Muscle layer of duodenum (tissue), 2 donors: ENCODE data around the gene MBNL2.
A peak's percentile ranks its signal among the peaks of the same experiment; 100 is the strongest.

Source experiments
- H3K27ac ChIP-seq: one replicate; pipeline ENCODE4 v1.7.0; 2013; ENCODE audit warnings: mild to moderate bottlenecking, low read length
- H3K27me3 ChIP-seq: one replicate; pipeline ENCODE4 v1.7.0; 2013; ENCODE audit warnings: low read depth, mild to moderate bottlenecking, control low read depth, low read length
- H3K36me3 ChIP-seq, 2 donors: one replicate each; pipeline ENCODE4 v1.7.0; 2013; ENCODE audit warnings: low read length in 2 of 2, control low read depth in 1 of 2, mild to moderate bottlenecking in 1 of 2; ENCODE audit not compliant: insufficient read depth in 2 of 2, control insufficient read depth in 1 of 2
- H3K4me1 ChIP-seq, 2 donors: one replicate each; pipeline ENCODE4 v1.7.0; 2013; ENCODE audit warnings: low read length in 2 of 2, mild to moderate bottlenecking in 2 of 2, control low read depth in 1 of 2, moderate library complexity in 1 of 2; ENCODE audit not compliant: insufficient read depth in 2 of 2, control insufficient read depth in 1 of 2
- H3K4me3 ChIP-seq, 2 donors: one replicate each; pipeline ENCODE4 v1.7.0; 2013; ENCODE audit warnings: low read length in 2 of 2, low read depth in 1 of 2, mild to moderate bottlenecking in 1 of 2
- H3K9me3 ChIP-seq, 2 donors: one replicate each; pipeline ENCODE4 v1.7.0; 2013; ENCODE audit warnings: low read length in 2 of 2, control low read depth in 1 of 2, mild to moderate bottlenecking in 1 of 2; ENCODE audit not compliant: control insufficient read depth in 1 of 2
- donor health status: healthy.

The MBNL2 gene

DNA sequence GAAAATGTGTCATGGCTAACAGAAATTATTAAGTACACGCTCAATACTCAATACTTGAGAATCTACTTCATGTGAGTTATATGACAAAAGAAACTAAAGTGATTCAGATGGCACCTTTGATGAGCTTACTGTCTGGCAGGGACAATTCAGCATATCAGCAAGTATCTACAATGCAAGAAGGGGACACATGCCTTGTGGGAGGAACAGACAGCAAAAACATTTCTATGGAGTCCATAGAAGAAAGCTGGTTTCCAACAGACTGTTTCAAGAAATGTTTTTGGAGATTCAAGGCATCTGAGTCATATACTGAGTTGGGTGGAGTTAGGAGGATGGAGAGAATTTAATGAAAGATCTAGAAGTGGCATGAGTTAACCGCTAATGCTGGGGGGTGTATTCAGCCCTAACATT is 54.7 kb downstream of the MBNL2 start:
- H3K4me1 ChIP-seq, result peaks cover 12 to 61% of the 10 kb centered on the region in 2 donors
- peak overlapping the region; percentile 2 for H3K27ac ChIP-seq
- no peak overlapping the region for H3K4me3 ChIP-seq
- no peaks in the 10 kb centered on the region for H3K27me3 ChIP-seq
- H3K9me3 ChIP-seq, result no peaks in the 10 kb centered on the region
- H3K36me3 ChIP-seq, result peaks cover 0 to 16% of the 10 kb centered on the region in 2 donors

DNA sequence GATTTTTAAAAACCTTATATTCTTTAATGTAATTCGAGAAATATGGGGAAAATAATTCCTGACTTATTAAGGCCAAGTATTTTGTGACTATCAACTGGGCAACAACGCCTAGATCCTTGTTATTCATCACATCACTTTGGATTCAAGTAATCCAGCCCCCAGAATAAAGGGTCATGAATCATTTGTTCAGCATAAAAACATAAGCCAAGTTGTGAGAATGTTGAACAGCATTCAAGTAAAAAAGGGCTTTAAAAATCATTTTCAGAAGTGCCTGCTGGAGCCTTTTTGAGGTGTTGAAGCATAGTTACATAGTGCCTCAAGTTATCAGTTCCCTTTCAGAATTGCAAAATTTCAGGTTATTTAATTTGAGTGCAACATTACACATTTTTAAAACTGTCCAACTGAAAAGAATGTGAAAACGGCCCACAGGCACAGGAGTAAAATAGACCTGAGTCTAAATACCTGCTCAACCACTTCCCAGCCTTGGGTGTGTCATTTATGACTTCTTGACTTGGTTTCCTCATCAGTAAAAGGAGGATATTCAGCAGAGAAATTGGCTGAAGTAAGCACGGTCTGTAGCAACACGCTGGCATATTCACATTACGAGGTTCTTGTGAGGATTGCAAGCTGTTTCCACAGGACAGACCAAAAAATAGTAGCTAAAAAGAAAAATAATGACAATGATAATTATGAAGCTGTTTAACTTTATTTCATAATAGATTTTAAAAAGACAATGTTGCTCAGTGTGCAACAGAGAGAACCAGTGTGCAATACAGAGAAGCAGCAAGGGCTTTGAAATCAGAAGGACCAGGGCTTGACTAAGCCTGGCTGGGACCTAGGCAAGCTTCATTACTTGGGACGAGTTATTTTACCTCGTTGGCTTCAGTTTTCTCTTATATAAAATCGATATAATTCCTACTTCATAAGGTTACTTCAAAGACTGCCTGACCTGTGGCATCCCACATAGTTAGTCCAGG is 56.6 kb downstream of the MBNL2 start:
- no peak overlapping the region for H3K4me3 ChIP-seq
- no peaks in the 10 kb centered on the region for H3K9me3 ChIP-seq
- peak overlapping the region; percentile 17 for H3K27ac ChIP-seq
- peaks cover 12 to 59% of the 10 kb centered on the region in 2 donors for H3K4me1 ChIP-seq
- peaks cover 0 to 16% of the 10 kb centered on the region in 2 donors for H3K36me3 ChIP-seq
- H3K27me3 ChIP-seq, result no peaks in the 10 kb centered on the region

DNA sequence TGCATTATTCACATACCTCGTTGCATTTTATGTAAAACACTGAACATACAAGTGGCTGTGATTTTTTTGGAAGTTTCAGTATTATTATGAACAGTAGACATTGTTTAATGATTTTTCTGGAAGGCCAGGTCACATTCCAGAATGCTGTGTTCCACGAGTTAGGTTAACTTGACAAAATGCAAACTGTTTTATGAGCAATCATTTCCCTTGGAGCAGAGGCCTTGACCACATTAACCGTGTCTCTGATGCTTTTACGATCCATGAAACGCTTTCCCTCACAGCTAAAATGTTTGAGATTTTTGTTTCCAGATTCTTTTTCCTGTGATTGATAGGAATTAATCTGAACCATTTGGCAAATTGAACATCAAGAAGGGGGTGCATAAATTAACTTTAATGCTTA is 57.8 kb downstream of the MBNL2 start:
- peaks cover 12 to 53% of the 10 kb centered on the region in 2 donors for H3K4me1 ChIP-seq
- H3K4me3 ChIP-seq, result no peak overlapping the region

DNA sequence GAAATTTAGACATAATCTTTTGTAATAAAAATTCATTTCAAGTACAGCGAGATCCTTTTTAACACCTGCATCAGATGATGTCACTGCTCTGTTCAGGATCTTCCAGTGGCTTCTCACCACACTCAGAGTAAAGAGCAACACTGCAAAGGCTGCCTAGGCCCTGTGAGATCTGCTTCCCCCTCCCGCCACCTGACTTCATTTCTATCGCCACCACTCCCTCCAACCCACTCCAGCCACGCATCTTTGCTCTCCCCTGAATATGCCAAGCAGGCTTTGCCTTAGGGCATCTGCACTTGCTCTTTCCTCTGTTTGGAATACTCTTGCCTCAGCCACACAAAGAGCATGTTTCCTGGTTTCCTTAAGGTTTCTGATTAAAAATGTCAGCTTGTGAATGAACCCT is 58.3 kb downstream of the MBNL2 start:
- no peaks in the 10 kb centered on the region for H3K27me3 ChIP-seq
- H3K9me3 ChIP-seq, result no peaks in the 10 kb centered on the region
- H3K4me1 ChIP-seq, result peaks cover 10 to 48% of the 10 kb centered on the region in 2 donors
- H3K27ac ChIP-seq, result peak overlapping the region; percentile 17
- H3K36me3 ChIP-seq, result peaks cover 0 to 16% of the 10 kb centered on the region in 2 donors
- no peak overlapping the region for H3K4me3 ChIP-seq

More for the DNA sequence above, 57.8 kb downstream of the MBNL2 start:
- H3K27ac ChIP-seq, result peak overlapping the region; percentile 17
- peaks cover 0 to 16% of the 10 kb centered on the region in 2 donors for H3K36me3 ChIP-seq
- H3K9me3 ChIP-seq, result no peaks in the 10 kb centered on the region
- no peaks in the 10 kb centered on the region for H3K27me3 ChIP-seq

DNA sequence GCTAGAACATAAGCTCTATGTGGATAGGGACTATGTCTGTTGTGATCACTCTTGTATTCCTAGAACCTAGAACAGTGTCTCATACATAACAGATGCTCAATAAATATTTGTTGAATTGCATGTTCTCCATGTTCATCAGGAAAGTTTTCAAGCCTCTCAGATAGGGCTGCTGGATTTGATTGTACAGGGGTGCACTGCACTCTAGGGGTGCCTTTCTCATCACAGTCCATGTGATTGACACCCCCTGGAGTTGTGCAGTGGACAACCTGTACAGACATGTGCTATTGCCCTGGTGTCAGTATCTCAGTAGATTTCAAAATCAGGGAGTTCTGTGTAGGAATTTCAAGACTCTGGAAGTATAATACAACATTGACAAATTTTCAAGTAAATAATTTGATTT is 58.9 kb downstream of the MBNL2 start:
- H3K4me1 ChIP-seq, result peaks cover 4 to 43% of the 10 kb centered on the region in 2 donors

DNA sequence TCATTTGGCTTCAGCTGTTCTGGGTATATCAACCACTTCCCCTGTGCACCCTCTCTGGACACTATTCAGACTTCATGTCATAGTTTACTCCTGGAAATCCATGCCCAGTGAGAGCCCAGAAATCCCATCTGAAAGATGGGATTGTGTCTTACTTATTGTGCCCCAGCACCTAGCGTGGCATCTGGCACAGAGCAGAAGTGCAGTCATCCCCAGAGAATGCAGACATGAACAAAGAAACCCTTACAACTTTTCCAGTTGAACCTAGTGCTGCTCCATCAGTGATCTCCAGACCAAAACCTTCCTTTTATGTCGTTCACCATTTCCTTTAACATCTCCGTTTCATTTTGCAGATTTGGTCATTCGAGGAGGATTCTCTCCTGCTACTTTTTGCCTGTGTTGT is 60.6 kb downstream of the MBNL2 start:
- Histone ChIP-seq H3K9me3 (no peaks in the 10 kb centered on the region), H3K36me3 (no peaks in the 10 kb centered on the region), H3K4me3 (no peak overlapping the region), H3K27ac (no peak overlapping the region), H3K4me1 (peaks cover 0 to 38% of the 10 kb centered on the region in 2 donors), H3K27me3 (no peaks in the 10 kb centered on the region)

More for the DNA sequence above, 58.9 kb downstream of the MBNL2 start:
- H3K27me3 ChIP-seq, result no peaks in the 10 kb centered on the region
- H3K27ac ChIP-seq, result peak overlapping the region; percentile 17
- H3K36me3 ChIP-seq, result peaks cover 0 to 12% of the 10 kb centered on the region in 2 donors
- H3K4me3 ChIP-seq, result no peak overlapping the region
- H3K9me3 ChIP-seq, result no peaks in the 10 kb centered on the region

DNA sequence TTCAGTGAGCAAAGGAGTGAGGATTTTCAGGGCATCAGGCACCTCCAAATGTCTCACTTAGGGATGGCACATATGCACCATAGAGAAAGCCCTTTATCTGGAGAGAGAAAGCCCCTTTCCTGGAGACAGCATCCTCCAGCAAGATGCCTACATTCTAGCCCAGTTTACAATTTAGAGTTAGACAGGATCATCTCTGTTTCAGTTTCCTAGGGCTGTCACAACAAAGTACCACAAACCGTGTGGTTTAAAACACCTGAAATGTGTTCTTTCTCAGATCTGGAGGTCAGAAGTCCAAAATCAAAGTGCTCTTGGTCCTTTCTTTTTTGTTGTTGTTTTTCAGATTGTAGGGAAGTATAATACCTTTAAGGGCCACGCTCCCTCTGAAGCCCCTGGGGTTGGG is 61.8 kb downstream of the MBNL2 start:
- Histone ChIP-seq H3K9me3 (no peaks in the 10 kb centered on the region), H3K4me3 (no peak overlapping the region), H3K4me1 (peaks cover 0 to 35% of the 10 kb centered on the region in 2 donors), H3K36me3 (no peaks in the 10 kb centered on the region), H3K27ac (no peak overlapping the region), H3K27me3 (no peaks in the 10 kb centered on the region)

DNA sequence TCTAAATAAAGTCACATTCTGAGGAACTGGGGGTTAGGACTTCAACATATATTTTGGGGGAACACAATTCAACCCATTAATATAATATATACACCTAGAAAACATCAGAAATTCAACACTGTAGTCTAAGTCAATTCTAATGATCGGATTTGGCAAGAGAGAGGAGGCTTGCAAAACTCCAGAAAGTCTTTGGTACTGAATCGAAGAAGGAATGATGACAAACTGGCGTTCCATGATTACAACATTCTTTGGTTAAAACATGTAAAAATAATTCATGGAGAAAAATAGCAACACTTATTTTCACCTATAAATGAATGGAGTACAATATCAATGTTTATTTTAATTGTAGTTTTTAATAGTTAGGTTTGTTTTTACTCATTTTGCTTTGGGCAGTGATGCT is 62.4 kb downstream of the MBNL2 start:
- no peaks in the 10 kb centered on the region for H3K27me3 ChIP-seq
- H3K36me3 ChIP-seq, result no peaks in the 10 kb centered on the region
- no peak overlapping the region for H3K27ac ChIP-seq
- no peaks in the 10 kb centered on the region for H3K9me3 ChIP-seq
- H3K4me1 ChIP-seq, result peaks cover 0 to 29% of the 10 kb centered on the region in 2 donors
- no peak overlapping the region for H3K4me3 ChIP-seq

DNA sequence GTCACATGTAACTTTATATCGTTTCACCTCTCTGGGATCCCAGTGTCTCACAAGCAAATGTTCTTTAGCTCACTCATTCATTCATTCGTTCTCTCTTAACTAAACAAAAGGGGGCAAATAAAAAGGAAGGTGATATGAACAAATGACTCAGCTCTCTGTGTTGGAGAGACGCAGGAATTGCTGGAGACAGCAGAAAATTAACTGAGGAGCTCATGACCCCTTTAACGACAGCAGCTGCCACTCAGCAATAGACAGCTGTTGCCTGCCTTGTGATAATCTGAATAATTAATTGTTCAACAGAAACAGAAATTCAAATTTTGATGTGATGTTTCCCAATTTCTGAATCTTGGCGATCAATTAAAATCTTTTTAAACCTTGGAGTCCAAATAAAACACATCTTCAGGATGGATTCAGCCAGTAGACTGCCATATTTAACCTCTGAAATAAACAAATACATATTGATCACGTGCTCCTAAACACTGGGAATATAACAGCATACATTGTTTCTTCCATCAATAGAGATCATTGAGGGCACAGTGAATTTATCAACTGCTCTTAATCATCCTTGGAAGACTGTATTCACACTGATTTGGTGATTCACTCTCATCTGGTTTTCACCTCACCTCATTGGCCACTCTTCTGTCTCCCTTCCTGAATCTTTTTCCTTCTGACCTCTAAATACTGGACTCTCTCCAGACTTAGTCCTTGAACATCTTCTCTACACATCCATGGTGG is 63.3 kb downstream of the MBNL2 start:
- no peaks in the 10 kb centered on the region for H3K9me3 ChIP-seq
- H3K27me3 ChIP-seq, result no peaks in the 10 kb centered on the region
- H3K4me3 ChIP-seq, result no peak overlapping the region
- peaks cover 0 to 27% of the 10 kb centered on the region in 2 donors for H3K4me1 ChIP-seq
- no peak overlapping the region for H3K27ac ChIP-seq
- no peaks in the 10 kb centered on the region for H3K36me3 ChIP-seq

DNA sequence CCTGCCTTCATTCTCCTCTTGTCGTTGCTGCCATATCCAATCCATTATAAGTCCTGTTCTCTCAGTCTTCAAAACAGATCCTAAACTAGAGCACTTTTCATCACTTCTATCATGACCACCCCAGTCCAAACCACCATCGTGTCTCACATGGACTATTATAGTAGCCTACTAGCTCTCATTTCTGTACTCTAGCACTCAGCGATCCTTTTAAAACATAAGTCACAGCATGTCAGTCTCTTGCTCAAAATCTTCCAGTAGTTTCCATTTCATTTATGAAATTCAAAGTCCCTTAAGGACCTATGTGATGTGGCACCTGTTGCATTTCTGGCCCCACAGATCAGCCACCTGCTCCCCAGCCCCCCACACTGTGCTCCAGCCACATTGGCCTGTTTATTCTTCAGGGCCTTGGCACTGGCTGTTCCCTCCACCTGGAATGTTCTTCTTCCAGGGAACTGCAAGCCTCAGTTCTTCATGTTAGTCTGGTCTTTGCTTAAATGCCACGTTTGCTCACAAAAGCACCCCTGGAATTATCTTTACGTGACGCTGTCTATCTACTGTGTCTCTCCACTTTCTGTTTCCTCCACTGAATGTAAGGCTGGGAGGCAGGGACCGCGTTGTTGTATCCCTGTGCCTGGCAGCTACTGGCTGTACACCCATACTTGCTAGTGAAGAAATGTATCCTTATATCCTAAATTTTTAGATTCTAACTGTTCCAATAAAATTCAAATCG is 64.3 kb downstream of the MBNL2 start:
- no peak overlapping the region for H3K4me3 ChIP-seq
- no peak overlapping the region for H3K27ac ChIP-seq
- H3K27me3 ChIP-seq, result no peaks in the 10 kb centered on the region
- H3K9me3 ChIP-seq, result no peaks in the 10 kb centered on the region
- H3K36me3 ChIP-seq, result no peaks in the 10 kb centered on the region
- peaks cover 0 to 17% of the 10 kb centered on the region in 2 donors for H3K4me1 ChIP-seq

DNA sequence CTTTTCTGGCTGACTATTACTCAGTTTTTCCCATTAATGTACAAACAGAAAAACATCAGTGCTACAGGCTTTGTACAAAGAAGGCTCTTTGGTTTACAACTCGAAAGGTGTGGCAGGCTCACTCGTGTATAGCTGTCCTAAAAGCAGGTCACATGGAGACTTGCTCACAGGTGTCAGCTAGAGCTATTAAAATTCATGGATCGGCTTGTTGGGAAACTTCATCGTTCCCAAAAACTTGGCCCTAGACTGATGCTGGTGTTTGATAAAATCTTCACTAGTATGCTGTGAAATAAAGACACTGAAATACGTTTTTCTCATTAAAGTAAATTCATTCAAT is 64.9 kb downstream of the MBNL2 start:
- Histone ChIP-seq H3K27me3 (no peaks in the 10 kb centered on the region), H3K4me1 (peaks cover 0 to 12% of the 10 kb centered on the region in 2 donors), H3K27ac (no peak overlapping the region)

More for the DNA sequence above, 64.9 kb downstream of the MBNL2 start:
- H3K9me3 ChIP-seq, result no peaks in the 10 kb centered on the region
- no peaks in the 10 kb centered on the region for H3K36me3 ChIP-seq
- H3K4me3 ChIP-seq, result no peak overlapping the region
